Hepatocyte (in vitro differentiated cells): ENCODE results near the gene ZNF598. TPM values are rescaled to one million over a fixed set of nuclear protein-coding genes. Genes with fewer than 3 reads are reported as not detected.

Experiments
- DNase-seq: peaks from one replicate; pipeline ENCODE4 v3.0.0-alpha.2; 2016; ENCODE audit warnings: low spot score
- H2AFZ ChIP-seq: fragments of 200-600 bp; sonication (generic); 2 replicates; pipeline ENCODE4 v1.6.0; 2016; ENCODE audit warnings: antibody characterized with exemption, mild to moderate bottlenecking
- H3K27ac ChIP-seq: fragments of 200-600 bp; sonication (generic); 2 replicates; pipeline ENCODE4 v1.5.1; 2016; ENCODE audit warnings: mild to moderate bottlenecking
- H3K27me3 ChIP-seq: fragments of 200-600 bp; sonication (generic); 2 replicates; pipeline ENCODE4 v1.6.1; 2016
- H3K36me3 ChIP-seq: fragments of 200-600 bp; sonication (generic); replicated peaks from 2 replicates; pipeline ENCODE4 v1.5.1; 2016; ENCODE audit warnings: low read depth; ENCODE audit not compliant: insufficient read depth
- H3K4me1 ChIP-seq: fragments of 200-600 bp; sonication (generic); 2 replicates; pipeline ENCODE4 v1.5.1; 2016; ENCODE audit warnings: mild to moderate bottlenecking, moderate library complexity; ENCODE audit not compliant: insufficient read depth
- H3K4me2 ChIP-seq: fragments of 200-600 bp; sonication (generic); 2 replicates; pipeline ENCODE4 v1.6.0; 2016
- H3K4me3 ChIP-seq: fragments of 200-600 bp; sonication (generic); 2 replicates; pipeline ENCODE4 v1.5.1; 2016; ENCODE audit warnings: mild to moderate bottlenecking
- H3K79me2 ChIP-seq: fragments of 200-600 bp; sonication (generic); 2 replicates; pipeline ENCODE4 v1.6.0; 2017; ENCODE audit warnings: mild to moderate bottlenecking
- H3K9me2 ChIP-seq: fragments of 200-600 bp; sonication (generic); replicated peaks from 2 replicates; pipeline ENCODE4 v1.6.0; 2017; ENCODE audit warnings: mild to moderate bottlenecking; ENCODE audit not compliant: insufficient read depth
- H3K9me3 ChIP-seq: fragments of 200-600 bp; sonication (generic); 2 replicates; pipeline ENCODE4 v1.5.1; 2016; ENCODE audit warnings: low read depth, mild to moderate bottlenecking
- H4K20me1 ChIP-seq: fragments of 200-600 bp; sonication (generic); 2 replicates; pipeline ENCODE4 v1.6.0; 2016; ENCODE audit warnings: mild to moderate bottlenecking; ENCODE audit not compliant: insufficient read depth, poor library complexity, severe bottlenecking
- CTCF ChIP-seq: fragments of 200-600 bp; sonication (generic); IDR thresholded peaks from 2 replicates; pipeline ENCODE4 v1.5.1; 2016; ENCODE audit warnings: antibody characterized with exemption, mild to moderate bottlenecking; ENCODE audit not compliant: poor library complexity
- EZH2 ChIP-seq: fragments of 200-600 bp; sonication (generic); IDR thresholded peaks from 2 replicates; pipeline ENCODE4 v1.6.1; 2016; ENCODE audit warnings: antibody characterized with exemption, mild to moderate bottlenecking, borderline replicate concordance
- EZH2phosphoT487 ChIP-seq: fragments of 200-600 bp; sonication (generic); IDR thresholded peaks from one replicate; pipeline ENCODE4 v1.6.1; 2018; ENCODE audit warnings: antibody characterized with exemption, mild to moderate bottlenecking, low read depth, moderate library complexity; ENCODE audit not compliant: unreplicated experiment, severe bottlenecking
- WGBS: methylation state at CpG from one replicate; pipeline ENCODE4 v1.1.6; 2016; ENCODE audit warnings: low lambda C conversion rate; ENCODE audit errors: missing lambda C conversion rate; 5-methylcytosine and 5-hydroxymethylcytosine counted together
- polyA plus RNA-seq: library from polyadenylated mRNA; unstranded; fragments of >200 nt; fragmentation: Nextera tagmentation; extraction: Ambion mirVana; gene quantifications from 2 replicates; pipeline ENCODE4 v1.2.1, GENCODE V29; 2016
- total RNA-seq: library from RNA; depleted of rRNA; stranded (reverse); fragments of >200 nt; gene quantifications from 2 replicates; pipeline ENCODE4 v1.2.3, GENCODE V29; 2014

ZNF598 gene
- total and polyA plus RNA-seq, 2 experiments from 2014 or later, result 22.8 to 29.5 TPM

- 4% methylated on average over 13 of the region's 14 CpGs for WGBS
- Histone ChIP-seq H3K36me3 (no peaks in the 10 kb centered on the region), H3K4me2 (peak overlapping the region; percentile 80), H4K20me1 (peaks cover 3% of the 10 kb centered on the region), H3K9me3 (no peaks in the 10 kb centered on the region), H3K9me2 (no peaks in the 10 kb centered on the region), H2AFZ (peak overlapping the region; percentile 60), H3K4me1 (peaks cover 36% of the 10 kb centered on the region), H3K27ac (peak overlapping the region; percentile 15), H3K79me2 (peaks cover 8% of the 10 kb centered on the region), H3K27me3 (peaks cover 21% of the 10 kb centered on the region), H3K4me3 (no peak overlapping the region)
- peak; percentile 69 for DNase-seq
- TF ChIP-seq EZH2 (no peak), CTCF (no peak), EZH2phosphoT487 (no peak)
Measured at GRCh38 chr16:2022723-2023091, 13.1 kb upstream of the ZNF598 start.

- Histone ChIP-seq H3K27me3 (peaks cover 21% of the 10 kb centered on the region), H3K4me3 (no peak overlapping the region), H3K79me2 (no peaks in the 10 kb centered on the region), H3K27ac (no peak overlapping the region), H2AFZ (no peak overlapping the region), H4K20me1 (no peaks in the 10 kb centered on the region), H3K36me3 (no peaks in the 10 kb centered on the region), H3K9me3 (no peaks in the 10 kb centered on the region), H3K4me1 (peaks cover 28% of the 10 kb centered on the region), H3K9me2 (no peaks in the 10 kb centered on the region), H3K4me2 (peak overlapping the region; percentile 80)
- TF ChIP-seq CTCF (no peak), EZH2 (no peak), EZH2phosphoT487 (no peak)
- peak; percentile 48 for DNase-seq
- WGBS, result 3% methylated on average over 56 of the region's 96 CpGs
Measured at GRCh38 chr16:2019921-2020831, 10.6 kb upstream of the ZNF598 start.

GRCh38 chr16:2019518-2019920, 9.9 kb upstream of the ZNF598 start, which contains the start of gene NPW:
NPW (plus strand) TSS chr16:2019785.
- H3K36me3 ChIP-seq, result no peaks in the 10 kb centered on the region
- H3K27me3 ChIP-seq, result peaks cover 21% of the 10 kb centered on the region
- H2AFZ ChIP-seq, result no peak within 1 kb of the TSS
- H3K4me3 ChIP-seq, result no peak within 1 kb of the TSS
- H4K20me1 ChIP-seq, result no peaks in the 10 kb centered on the region
- peaks cover 32% of the 10 kb centered on the region for H3K4me1 ChIP-seq
- WGBS, result 14% methylated on average over 15 of the region's 33 CpGs
- H3K9me2 ChIP-seq, result no peaks in the 10 kb centered on the region
- H3K27ac ChIP-seq, result no peak within 1 kb of the TSS
- peak within 1 kb of the TSS; percentile 80 for H3K4me2 ChIP-seq
- DNase-seq, result no peak
- TF ChIP-seq EZH2phosphoT487 (no peak), CTCF (no peak), EZH2 (no peak)
- no peaks in the 10 kb centered on the region for H3K9me3 ChIP-seq
- no peaks in the 10 kb centered on the region for H3K79me2 ChIP-seq
